Gastroesophageal sphincter (tissue), 3 donors: ENCODE measurements around the gene GZMB.

Source experiments
- CTCF ChIP-seq, 4 experiments: fragments of 200-600 bp in 2 of 4; fragments of 450-650 bp in 2 of 4; sonication (generic) in 1 of 4; IDR thresholded peaks; one replicate each; pipeline ENCODE4 v1.5.1; 2017 to 2019; ENCODE audit warnings: antibody characterized with exemption in 4 of 4, mild to moderate bottlenecking in 2 of 4, moderate library complexity in 2 of 4
- POLR2A ChIP-seq, 2 donors: fragments of 450-650 bp; IDR thresholded peaks; one replicate each; pipeline ENCODE4 v1.6.1; 2017; ENCODE audit warnings: antibody characterized with exemption in 2 of 2, mild to moderate bottlenecking in 2 of 2, moderate library complexity in 1 of 2
- POLR2AphosphoS5 ChIP-seq: sonication (generic); formaldehyde crosslinking; IDR thresholded peaks from one replicate; pipeline ENCODE4 v1.6.1; 2017; ENCODE audit warnings: antibody characterized with exemption

- peak; percentile 78 to 87 (median 80) for TF ChIP-seq CTCF (IDR thresholded peaks at IDR 0.05)
- TF ChIP-seq POLR2A (IDR thresholded peaks at IDR 0.05): no peak
- no peak for TF ChIP-seq POLR2AphosphoS5
Measured at GRCh38 chr14:24678801-24679247, 44.8 kb upstream of the GZMB start.
